ENCODE results near the gene RAPGEF1. TPM values are rescaled to one million over a fixed set of nuclear protein-coding genes. Genes with fewer than 3 reads are reported as not detected.

RAPGEF1 gene
- total and polyA plus RNA-seq, 10 donors = 16.9 to 137 (median 104) TPM

GRCh38 chr9:131717719-131718460, 22.0 kb downstream of the RAPGEF1 start:
- 86 to 91% (median 89%) methylated on average over 14 of the region's 14 CpGs for WGBS, 5 donors
- no peak for TF ChIP-seq POLR2AphosphoS5 (IDR thresholded peaks at IDR 0.05)
- TF ChIP-seq, protein P1, sequence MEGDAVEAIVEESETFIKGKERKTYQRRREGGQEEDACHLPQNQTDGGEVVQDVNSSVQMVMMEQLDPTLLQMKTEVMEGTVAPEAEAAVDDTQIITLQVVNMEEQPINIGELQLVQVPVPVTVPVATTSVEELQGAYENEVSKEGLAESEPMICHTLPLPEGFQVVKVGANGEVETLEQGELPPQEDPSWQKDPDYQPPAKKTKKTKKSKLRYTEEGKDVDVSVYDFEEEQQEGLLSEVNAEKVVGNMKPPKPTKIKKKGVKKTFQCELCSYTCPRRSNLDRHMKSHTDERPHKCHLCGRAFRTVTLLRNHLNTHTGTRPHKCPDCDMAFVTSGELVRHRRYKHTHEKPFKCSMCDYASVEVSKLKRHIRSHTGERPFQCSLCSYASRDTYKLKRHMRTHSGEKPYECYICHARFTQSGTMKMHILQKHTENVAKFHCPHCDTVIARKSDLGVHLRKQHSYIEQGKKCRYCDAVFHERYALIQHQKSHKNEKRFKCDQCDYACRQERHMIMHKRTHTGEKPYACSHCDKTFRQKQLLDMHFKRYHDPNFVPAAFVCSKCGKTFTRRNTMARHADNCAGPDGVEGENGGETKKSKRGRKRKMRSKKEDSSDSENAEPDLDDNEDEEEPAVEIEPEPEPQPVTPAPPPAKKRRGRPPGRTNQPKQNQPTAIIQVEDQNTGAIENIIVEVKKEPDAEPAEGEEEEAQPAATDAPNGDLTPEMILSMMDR (IDR thresholded peaks at IDR 0.05 in 8 of 11, conservative IDR thresholded peaks at IDR 0.05 in 3 of 11) = no peak
- no peak for TF ChIP-seq POLR2A (IDR thresholded peaks at IDR 0.05)
- peaks cover 4 to 100% (median 62%) of the 10 kb centered on the region in 6 donors for H3K4me1 ChIP-seq
- no peak for DNase-seq
- no peaks in the 10 kb centered on the region for H3K9me3 ChIP-seq
- no peak overlapping the region for H3K4me3 ChIP-seq
- H3K27me3 ChIP-seq (replicated peaks in 1 of 7) = no peaks in the 10 kb centered on the region
- peak overlapping the region in 3 of 8 donors; percentile 60 to 72 (median 60) for H3K27ac ChIP-seq
- H3K36me3 ChIP-seq = peaks cover 0 to 47% (median 3%) of the 10 kb centered on the region in 6 donors
- intact Hi-C loops (cut with DNase I; ENCODE audit: low total_unique reads) = no loop called here

DNA sequence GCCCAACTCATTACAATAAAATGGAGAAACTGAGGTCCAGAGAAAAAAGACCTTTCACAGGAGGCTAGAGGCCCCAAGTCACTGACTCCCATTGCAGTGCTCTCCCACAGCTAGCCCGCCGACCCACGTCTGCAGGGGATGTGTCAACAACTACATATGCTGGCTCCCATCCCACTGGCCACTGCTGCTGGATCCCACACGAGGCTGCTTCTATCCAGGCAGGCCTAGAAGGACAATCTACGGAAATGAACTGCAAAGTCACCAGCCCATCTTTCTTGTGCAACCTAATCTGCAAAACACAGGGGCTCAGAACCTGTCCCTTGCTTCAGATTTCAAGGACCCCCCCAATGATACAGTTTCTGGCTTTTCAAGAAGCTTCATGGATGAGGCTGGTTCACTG, 24.0 kb downstream of the RAPGEF1 start:
- peaks cover 0 to 32% (median under 1%) of the 10 kb centered on the region in 6 donors for H3K36me3 ChIP-seq
- TF ChIP-seq POLR2A (IDR thresholded peaks at IDR 0.05) (no peak), POLR2AphosphoS5 (IDR thresholded peaks at IDR 0.05) (no peak)
- TF ChIP-seq, protein P1 (IDR thresholded peaks at IDR 0.05 in 8 of 11, conservative IDR thresholded peaks at IDR 0.05 in 3 of 11) = no peak
- H3K27ac ChIP-seq = peak overlapping the region in 2 of 8 donors; percentile 21 to 34
- DNase-seq = no peak
- intact Hi-C loops (cut with DNase I; ENCODE audit: low total_unique reads) = no loop called here
- no peak overlapping the region for H3K4me3 ChIP-seq
- H3K9me3 ChIP-seq = no peaks in the 10 kb centered on the region
- WGBS, 5 donors = 74 to 90% (median 77%) methylated on average over 5 of the region's 5 CpGs
- peaks cover 4 to 100% (median 73%) of the 10 kb centered on the region in 6 donors for H3K4me1 ChIP-seq
- no peaks in the 10 kb centered on the region for H3K27me3 ChIP-seq (replicated peaks in 1 of 7)

DNA sequence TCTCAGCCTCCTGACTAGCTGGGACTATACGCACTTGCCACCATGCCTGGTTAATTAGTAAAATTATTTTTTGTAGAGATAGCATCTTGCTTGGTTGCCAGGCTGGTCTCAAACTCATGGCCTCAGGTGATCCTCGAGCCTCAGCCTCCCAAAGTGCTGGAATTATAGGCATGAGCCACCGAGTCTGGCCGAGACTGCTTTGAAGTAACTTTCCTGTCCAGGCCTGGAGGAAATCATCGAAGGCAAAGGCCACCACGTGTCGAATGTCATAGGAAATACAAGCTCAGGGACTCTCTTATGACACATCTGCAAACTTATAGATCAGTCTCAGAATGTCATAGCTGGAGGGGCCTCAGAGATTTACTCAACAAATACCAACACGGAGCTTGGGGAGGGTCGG, 25.1 kb downstream of the RAPGEF1 start:
- Histone ChIP-seq H3K36me3 (peaks cover 0 to 29% (median 0%) of the 10 kb centered on the region in 6 donors), H3K27ac (peak overlapping the region in 5 of 8 donors; percentile 7 to 63 (median 57)), H3K4me1 (peaks cover 8 to 100% (median 73%) of the 10 kb centered on the region in 6 donors), H3K9me3 (no peaks in the 10 kb centered on the region), H3K4me3 (no peak overlapping the region), H3K27me3 (replicated peaks in 1 of 7) (no peaks in the 10 kb centered on the region)
- intact Hi-C loops (cut with DNase I; ENCODE audit: low total_unique reads) = no loop called here
- TF ChIP-seq POLR2AphosphoS5 (IDR thresholded peaks at IDR 0.05) (no peak), POLR2A (IDR thresholded peaks at IDR 0.05) (no peak)
- TF ChIP-seq, protein P1 (IDR thresholded peaks at IDR 0.05 in 8 of 11, conservative IDR thresholded peaks at IDR 0.05 in 3 of 11) = no peak
- WGBS, 5 donors = 49 to 86% (median 80%) methylated on average over 9 of the region's 9 CpGs
- DNase-seq = no peak

DNA sequence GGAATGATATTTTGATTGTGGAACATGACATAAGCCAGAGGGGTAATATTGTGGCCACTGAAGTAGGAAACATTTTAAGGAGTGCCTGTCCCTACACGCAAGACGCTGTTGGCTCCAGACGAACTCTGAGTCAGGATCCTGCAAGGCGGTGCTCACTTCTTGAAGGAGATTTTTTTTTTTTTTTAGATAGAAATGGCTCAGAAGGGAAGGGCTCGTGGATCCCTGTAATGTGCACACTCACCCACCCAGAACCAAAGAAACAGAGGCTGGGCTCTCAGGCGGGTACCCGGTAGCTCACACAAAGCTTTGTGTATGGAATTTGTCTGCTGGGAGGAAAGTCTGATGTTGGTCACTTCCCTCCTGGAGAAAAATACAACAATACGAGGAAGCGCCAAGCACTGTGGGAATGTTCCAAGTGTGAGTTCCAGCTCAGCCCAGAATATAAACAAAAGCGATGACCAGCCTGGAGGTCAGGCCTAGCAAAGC, 25.7 kb downstream of the RAPGEF1 start:
- H3K27ac ChIP-seq = peak overlapping the region in 7 of 8 donors; percentile 7 to 63 (median 52)
- peaks cover 0 to 30% (median 0%) of the 10 kb centered on the region in 6 donors for H3K36me3 ChIP-seq
- no peaks in the 10 kb centered on the region for H3K27me3 ChIP-seq (replicated peaks in 1 of 7)
- 70 to 89% (median 78%) methylated on average over 10 of the region's 10 CpGs for WGBS, 5 donors
- peaks cover 14 to 100% (median 74%) of the 10 kb centered on the region in 6 donors for H3K4me1 ChIP-seq
- H3K9me3 ChIP-seq = no peaks in the 10 kb centered on the region
- no peak for DNase-seq
- no peak overlapping the region for H3K4me3 ChIP-seq
- intact Hi-C loops (cut with DNase I; ENCODE audit: low total_unique reads) = no loop called here
- no peak for TF ChIP-seq POLR2A (IDR thresholded peaks at IDR 0.05)
- TF ChIP-seq, protein P1 (IDR thresholded peaks at IDR 0.05 in 8 of 11, conservative IDR thresholded peaks at IDR 0.05 in 3 of 11) = no peak
- TF ChIP-seq POLR2AphosphoS5 (IDR thresholded peaks at IDR 0.05) = peak in 1 of 3 donors; percentile 28

Data from spleen (tissue), 11 donors.